Endothelial cell of umbilical vein (primary cell): ENCODE data around the gene NFIA. TPM values are rescaled to one million over a fixed set of nuclear protein-coding genes. Genes with fewer than 3 reads are reported as not detected.

Experiments used
- BruUV-seq: library from RNA; stranded (reverse); fragments of 400-500 nt; replicated peaks from 2 replicates; lab custom pipeline; 2021; lab: Mats Ljungman, UMichigan
- CTCF ChIA-PET: fragments of 300-600, 350-600 bp; sonication (Branson Sonifier 250); formaldehyde crosslinking; loops from one replicate; lab custom pipeline; 2021; ENCODE audit warnings: antibody characterized with exemption, inconsistent platforms; lab: Charles Lee
- POLR2A ChIA-PET: fragments of 300-600, 350-600 bp; sonication (Branson Sonifier 250); formaldehyde crosslinking; loops from one replicate; lab custom pipeline; 2021; ENCODE audit warnings: antibody characterized with exemption, inconsistent platforms; lab: Charles Lee
- DNase-seq: peaks from one replicate; pipeline ENCODE4 v3.0.0-alpha.2; 2011; ENCODE audit warnings: low read depth, low spot score
- FAIRE-seq: peaks from 2 replicates; lab custom pipeline; 2011; peaks lifted over from hg19 to GRCh38; lab: Jason Lieb, UNC
- H2AFZ ChIP-seq: 2 replicates; pipeline ENCODE4 v1.6.0; 2012; ENCODE audit warnings: low read depth, low read length, control low read depth, inconsistent platforms
- H3K27ac ChIP-seq: 2 replicates; pipeline ENCODE4 v1.5.1; 2011; ENCODE audit warnings: low read depth, mild to moderate bottlenecking, control low read depth, low read length, moderate library complexity; ENCODE audit not compliant: insufficient read depth
- H3K27me3 ChIP-seq, 2 experiments: 2 replicates each; pipeline versions ENCODE4 v1.6.0 to v1.6.1; 2011; ENCODE audit warnings: low read length in 2 of 2, mixed read lengths in 1 of 2; ENCODE audit not compliant: control insufficient read depth in 2 of 2, insufficient read depth in 2 of 2
- H3K36me3 ChIP-seq, 2 experiments: 2 replicates in 1 of 2; 3 replicates in 1 of 2; pipeline ENCODE4 v1.5.1; 2011; ENCODE audit warnings: low read length in 2 of 2, mild to moderate bottlenecking in 1 of 2, moderate library complexity in 1 of 2; ENCODE audit not compliant: control insufficient read depth in 2 of 2, insufficient read depth in 2 of 2; ENCODE audit errors: extremely low read depth in 1 of 2
- H3K4me1 ChIP-seq: 3 replicates; pipeline ENCODE4 v1.5.1; 2011; ENCODE audit warnings: mild to moderate bottlenecking, low read length; ENCODE audit not compliant: control insufficient read depth, insufficient read depth; ENCODE audit errors: extremely low read depth
- H3K4me2 ChIP-seq: 2 replicates; pipeline ENCODE4 v1.6.1; 2011; ENCODE audit warnings: low read length, control low read depth, mixed read lengths; ENCODE audit not compliant: insufficient read depth
- H3K4me3 ChIP-seq, 3 experiments: fragments of 200-600 bp in 1 of 3; sonication (generic), shearing (Covaris generic) in 1 of 3; replicated peaks in 1 of 3; 2 replicates each; pipeline ENCODE4 v1.5.1; 2011 to 2016; ENCODE audit warnings: control low read depth in 3 of 3, low read length in 3 of 3, mild to moderate bottlenecking in 2 of 3, inconsistent platforms in 1 of 3, low read depth in 1 of 3, moderate library complexity in 1 of 3; ENCODE audit not compliant: insufficient read depth in 1 of 3
- H3K79me2 ChIP-seq: 2 replicates; pipeline ENCODE4 v1.6.0; 2012; ENCODE audit warnings: low read length, inconsistent platforms; ENCODE audit not compliant: control insufficient read depth, insufficient read depth
- H3K9ac ChIP-seq: replicated peaks from 2 replicates; pipeline ENCODE3; 2011; ENCODE audit warnings: low read length, control low read depth; ENCODE audit not compliant: insufficient read depth; ENCODE audit errors: extremely low read depth
- H3K9me1 ChIP-seq: replicated peaks from 3 replicates; pipeline ENCODE4 v1.6.0; 2011; ENCODE audit warnings: mild to moderate bottlenecking, low read length; ENCODE audit not compliant: control insufficient read depth, insufficient read depth; ENCODE audit errors: extremely low read depth
- H3K9me3 ChIP-seq: replicated peaks from 2 replicates; pipeline ENCODE4 v1.5.1; 2012; ENCODE audit warnings: low read length, inconsistent platforms; ENCODE audit not compliant: control insufficient read depth, insufficient read depth
- H4K20me1 ChIP-seq: replicated peaks from 2 replicates; pipeline ENCODE3; 2011; ENCODE audit warnings: mild to moderate bottlenecking, low read length; ENCODE audit not compliant: control insufficient read depth, insufficient read depth; ENCODE audit errors: extremely low read depth
- CTCF ChIP-seq, 2 donors: IDR thresholded peaks; 1 replicate in 1 of 2; 2 replicates in 1 of 2; pipeline ENCODE4 v1.5.1; 2011; ENCODE audit warnings: low read length in 2 of 2, mild to moderate bottlenecking in 2 of 2, moderate library complexity in 2 of 2, control low read depth in 1 of 2, inconsistent platforms in 1 of 2, low read depth in 1 of 2; ENCODE audit not compliant: insufficient read depth in 1 of 2; ENCODE audit errors: extremely low read depth in 1 of 2
- EZH2 ChIP-seq: IDR thresholded peaks from 2 replicates; pipeline ENCODE4 v1.6.1; 2012; ENCODE audit warnings: borderline replicate concordance, low read depth, mild to moderate bottlenecking, moderate library complexity, low read length, inconsistent platforms; ENCODE audit not compliant: severe bottlenecking
- FOS ChIP-seq: IDR thresholded peaks from 2 replicates; pipeline ENCODE4 v1.6.1; 2011; ENCODE audit warnings: mild to moderate bottlenecking, low read length, moderate library complexity, borderline replicate concordance; ENCODE audit not compliant: insufficient read depth
- GATA2 ChIP-seq: IDR thresholded peaks from 2 replicates; pipeline ENCODE4 v1.7.0; 2011; ENCODE audit warnings: low read depth, mild to moderate bottlenecking, moderate library complexity, mixed read lengths, low read length; ENCODE audit not compliant: insufficient read length, insufficient read depth
- JUN ChIP-seq: IDR thresholded peaks from 2 replicates; pipeline ENCODE4 v1.6.1; 2011; ENCODE audit warnings: borderline replicate concordance, low read depth; ENCODE audit not compliant: insufficient read length, insufficient read depth
- MAX ChIP-seq: IDR thresholded peaks from 2 replicates; pipeline ENCODE4 v1.6.1; 2011; ENCODE audit not compliant: insufficient read depth, insufficient read length
- MYC ChIP-seq: IDR thresholded peaks from one replicate; pipeline ENCODE4 v1.6.1; 2011; ENCODE audit warnings: mild to moderate bottlenecking, low read depth, low read length
- POLR2A ChIP-seq: IDR thresholded peaks from 2 replicates; pipeline ENCODE4 v1.6.1; 2012; ENCODE audit warnings: low read depth, mild to moderate bottlenecking, control low read depth, low read length
- POLR2AphosphoS5 ChIP-seq: IDR thresholded peaks from 2 replicates; pipeline ENCODE4 v1.6.1; 2012; ENCODE audit warnings: low read depth, mild to moderate bottlenecking, control low read depth, low read length, moderate library complexity; ENCODE audit not compliant: insufficient read depth
- dilution Hi-C: fragments of 300-500 bp; cut with MboI; formaldehyde crosslinking; loops from one replicate; pipeline ENCODE4 v1.15.0; 2019; ENCODE audit warnings: low sequenced_read_pairs; ENCODE audit not compliant: extremely low pct_ligation_motif_present
- intact Hi-C: fragments of 100-400 bp; cut with micrococcal nuclease; formaldehyde crosslinking; loops from one replicate; pipeline ENCODE4 v1.10.0; 2022
- polyA plus RNA-seq, 4 experiments: library from polyadenylated mRNA; depleted of rRNA in 3 of 4; stranded (reverse) in 3 of 4; unstranded in 1 of 4; fragments of >200 nt; gene quantifications; 2 replicates each; pipeline versions ENCODE4 v1.2.1 to v1.2.3, GENCODE V29; 2011 to 2012; ENCODE audit warnings: missing spikeins in 1 of 4
- total RNA-seq: library from RNA; stranded (reverse); gene quantifications from 2 replicates; pipeline ENCODE4 v1.2.3, GENCODE V29; 2021

Gene NFIA
- total and polyA plus RNA-seq, 2 donors (not counting 3 experiments of a cell fraction or from before 2014, with no cell fraction given) = 25.5 to 47.0 TPM

- no peaks in the 10 kb centered on the region for H3K27me3 ChIP-seq
- H3K9me3 ChIP-seq = no peaks in the 10 kb centered on the region
- BruUV-seq = no TSS peak
- ChIA-PET CTCF (no interaction called here), POLR2A (no interaction called here)
- no peaks in the 10 kb centered on the region for H3K79me2 ChIP-seq
- no peaks in the 10 kb centered on the region for H3K36me3 ChIP-seq
- H3K9me1 ChIP-seq = no peaks in the 10 kb centered on the region
- H3K9ac ChIP-seq = no peak overlapping the region
- no peak overlapping the region for H2AFZ ChIP-seq
- dilution Hi-C loops = no loop called here
- no peak for TF ChIP-seq MYC
- TF ChIP-seq GATA2 = no peak
- TF ChIP-seq EZH2 = no peak
- no peak for TF ChIP-seq CTCF (IDR thresholded peaks at IDR 0.05; ENCODE audit: extremely low read depth in 1 of 2, insufficient read depth in 1 of 2, low read depth in 1 of 2, low read length in 2 of 2)
- no peak for TF ChIP-seq POLR2AphosphoS5
- TF ChIP-seq MAX = no peak
- TF ChIP-seq POLR2A = no peak
- TF ChIP-seq FOS = no peak
- no peak for TF ChIP-seq JUN
- H4K20me1 ChIP-seq = no peaks in the 10 kb centered on the region
- no peak overlapping the region for H3K27ac ChIP-seq
- FAIRE-seq = no peak
- DNase-seq = no peak
- H3K4me2 ChIP-seq = no peak overlapping the region
- peaks cover 15% of the 10 kb centered on the region for H3K4me1 ChIP-seq
- intact Hi-C loops = no loop called here
- H3K4me3 ChIP-seq = no peak overlapping the region
Observed at GRCh38 chr1:61441723-61442262, 359.4 kb downstream of the NFIA start.
